Activated naive CD4-positive, alpha-beta T cell treated with anti-CD3 and anti-CD28 coated beads, Interleukin-2, amount 50 U/mL, for 24 hours (primary cell): ENCODE measurements around the gene NINJ2.
A peak's percentile ranks its signal among the peaks of the same experiment; 100 is the strongest.
"Not testable (repeated sequence)": the region's sequence is repeated elsewhere in the genome, so short reads cannot be mapped to it uniquely, and the experiment has no call there.

ENCODE experiments used
- H3K27ac Mint-ChIP-seq: one replicate; pipeline ENCODE4 v1.8.0; 2021; ENCODE audit warnings: mild to moderate bottlenecking, mixed read lengths
- H3K27me3 Mint-ChIP-seq: one replicate; pipeline ENCODE4 v1.8.0; 2021; ENCODE audit warnings: mixed read lengths
- H3K36me3 Mint-ChIP-seq: one replicate; pipeline ENCODE4 v1.8.0; 2021; ENCODE audit warnings: mixed read lengths
- H3K4me1 Mint-ChIP-seq: one replicate; pipeline ENCODE4 v1.8.0; 2021; ENCODE audit warnings: mixed read lengths
- H3K4me3 Mint-ChIP-seq: one replicate; pipeline ENCODE4 v1.8.0; 2021; ENCODE audit warnings: mild to moderate bottlenecking, mixed read lengths
- H3K9me3 Mint-ChIP-seq: one replicate; pipeline ENCODE4 v1.8.0; 2021; ENCODE audit warnings: mixed read lengths

The NINJ2 gene

GRCh38 chr12:579420-580110, 83.7 kb downstream of the NINJ2 start:
- Mint-ChIP-seq H3K4me3 (no peak overlapping the region), H3K27me3 (no peaks in the 10 kb centered on the region), H3K36me3 (no peaks in the 10 kb centered on the region), H3K4me1 (peaks cover 22% of the 10 kb centered on the region), H3K27ac (no peak overlapping the region), H3K9me3 (no peaks in the 10 kb centered on the region)

GRCh38 chr12:578748-579419, 84.4 kb downstream of the NINJ2 start:
- Mint-ChIP-seq H3K27me3 (no peaks in the 10 kb centered on the region), H3K9me3 (no peaks in the 10 kb centered on the region), H3K4me1 (peaks cover 25% of the 10 kb centered on the region), H3K27ac (no peak overlapping the region), H3K4me3 (no peak overlapping the region), H3K36me3 (no peaks in the 10 kb centered on the region)

- H3K27me3 Mint-ChIP-seq, H3K27ac Mint-ChIP-seq, H3K9me3 Mint-ChIP-seq, H3K36me3 Mint-ChIP-seq, H3K4me3 Mint-ChIP-seq: not testable (repeated sequence)
- H3K4me1 Mint-ChIP-seq = peaks cover 28% of the 10 kb centered on the region
These were observed 85.1 kb downstream of the NINJ2 start for GRCh38 chr12:577994-578747.

GRCh38 chr12:576615-577110, 86.6 kb downstream of the NINJ2 start:
- H3K27ac Mint-ChIP-seq = peak overlapping the region; percentile 91
- H3K27me3 Mint-ChIP-seq = no peaks in the 10 kb centered on the region

GRCh38 chr12:575948-576614, 87.2 kb downstream of the NINJ2 start:
- peak overlapping the region; percentile 58 for H3K4me3 Mint-ChIP-seq
- no peaks in the 10 kb centered on the region for H3K9me3 Mint-ChIP-seq
- H3K27ac Mint-ChIP-seq = peak overlapping the region; percentile 91
- H3K36me3 Mint-ChIP-seq = no peaks in the 10 kb centered on the region
- H3K27me3 Mint-ChIP-seq = no peaks in the 10 kb centered on the region
- peaks cover 33% of the 10 kb centered on the region for H3K4me1 Mint-ChIP-seq

More at GRCh38 chr12:576615-577110, 86.6 kb downstream of the NINJ2 start:
- Mint-ChIP-seq H3K36me3 (no peaks in the 10 kb centered on the region), H3K4me3 (peak overlapping the region; percentile 58), H3K4me1 (peaks cover 33% of the 10 kb centered on the region), H3K9me3 (no peaks in the 10 kb centered on the region)

- peaks cover 33% of the 10 kb centered on the region for H3K4me1 Mint-ChIP-seq
- no peaks in the 10 kb centered on the region for H3K27me3 Mint-ChIP-seq
- H3K36me3 Mint-ChIP-seq = no peaks in the 10 kb centered on the region
- H3K27ac Mint-ChIP-seq = no peak overlapping the region
- no peaks in the 10 kb centered on the region for H3K9me3 Mint-ChIP-seq
- no peak overlapping the region for H3K4me3 Mint-ChIP-seq
These were observed 88.1 kb downstream of the NINJ2 start for GRCh38 chr12:575129-575502.

- Mint-ChIP-seq H3K27ac (peak overlapping the region; percentile 52), H3K4me1 (peaks cover 35% of the 10 kb centered on the region)
These were observed 88.6 kb downstream of the NINJ2 start for GRCh38 chr12:574475-575128.

GRCh38 chr12:573232-573631, 90.0 kb downstream of the NINJ2 start:
- Mint-ChIP-seq H3K4me1 (peaks cover 47% of the 10 kb centered on the region), H3K36me3 (no peaks in the 10 kb centered on the region), H3K27ac (peak overlapping the region; percentile 59), H3K4me3 (no peak overlapping the region), H3K9me3 (no peaks in the 10 kb centered on the region), H3K27me3 (no peaks in the 10 kb centered on the region)

More at GRCh38 chr12:574475-575128, 88.6 kb downstream of the NINJ2 start:
- Mint-ChIP-seq H3K36me3 (no peaks in the 10 kb centered on the region), H3K9me3 (no peaks in the 10 kb centered on the region), H3K27me3 (no peaks in the 10 kb centered on the region), H3K4me3 (no peak overlapping the region)

- Mint-ChIP-seq H3K27me3 (no peaks in the 10 kb centered on the region), H3K4me1 (peaks cover 50% of the 10 kb centered on the region), H3K9me3 (no peaks in the 10 kb centered on the region), H3K36me3 (no peaks in the 10 kb centered on the region), H3K27ac (no peak overlapping the region), H3K4me3 (no peak overlapping the region)
These were observed 90.7 kb downstream of the NINJ2 start for GRCh38 chr12:572532-572899.

GRCh38 chr12:571795-572531, 91.3 kb downstream of the NINJ2 start:
- Mint-ChIP-seq H3K27ac (no peak overlapping the region), H3K9me3 (no peaks in the 10 kb centered on the region), H3K36me3 (no peaks in the 10 kb centered on the region), H3K4me1 (peaks cover 55% of the 10 kb centered on the region), H3K4me3 (no peak overlapping the region), H3K27me3 (no peaks in the 10 kb centered on the region)

GRCh38 chr12:570921-571794, 92.1 kb downstream of the NINJ2 start:
- Mint-ChIP-seq H3K9me3 (no peaks in the 10 kb centered on the region), H3K27ac (peak overlapping the region; percentile 70), H3K36me3 (no peaks in the 10 kb centered on the region), H3K4me1 (peaks cover 57% of the 10 kb centered on the region), H3K27me3 (no peaks in the 10 kb centered on the region), H3K4me3 (peak overlapping the region; percentile 59)

GRCh38 chr12:570435-570920, 92.8 kb downstream of the NINJ2 start:
- H3K27ac Mint-ChIP-seq = no peak overlapping the region
- H3K9me3 Mint-ChIP-seq = no peaks in the 10 kb centered on the region
- H3K27me3 Mint-ChIP-seq = no peaks in the 10 kb centered on the region
- H3K36me3 Mint-ChIP-seq = no peaks in the 10 kb centered on the region
- no peak overlapping the region for H3K4me3 Mint-ChIP-seq
- peaks cover 57% of the 10 kb centered on the region for H3K4me1 Mint-ChIP-seq

GRCh38 chr12:569803-570434, 93.3 kb downstream of the NINJ2 start:
- peaks cover 57% of the 10 kb centered on the region for H3K4me1 Mint-ChIP-seq
- no peaks in the 10 kb centered on the region for H3K9me3 Mint-ChIP-seq
- H3K27ac Mint-ChIP-seq = peak overlapping the region; percentile 74
- no peaks in the 10 kb centered on the region for H3K27me3 Mint-ChIP-seq
- no peaks in the 10 kb centered on the region for H3K36me3 Mint-ChIP-seq
- peak overlapping the region; percentile 87 for H3K4me3 Mint-ChIP-seq
